Ovary (tissue), 9 donors: Measurements from ENCODE around the gene PRAC1. TPM values are rescaled to one million over a fixed set of nuclear protein-coding genes. Genes with fewer than 3 reads are reported as not detected.

Experiments used
- DNase-seq, 5 donors: peaks; one replicate each; pipeline ENCODE4 v3.0.0-alpha.2; 2019 to 2020
- H3K27ac ChIP-seq, 2 donors: fragments of 200-600 bp; one replicate each; pipeline versions ENCODE4 v1.5.1 to v1.8.0; 2019 to 2022
- H3K27me3 ChIP-seq: fragments of 200-600 bp; one replicate; pipeline ENCODE4 v1.8.0; 2022
- H3K36me3 ChIP-seq: fragments of 200-600 bp; sonication (generic); one replicate; pipeline ENCODE4 v1.5.1; 2019
- H3K4me1 ChIP-seq: one replicate; pipeline ENCODE4 v1.8.1; 2013; ENCODE audit warnings: mild to moderate bottlenecking, moderate library complexity; ENCODE audit not compliant: insufficient read depth
- H3K4me3 ChIP-seq: fragments of 200-600 bp; sonication (generic); one replicate; pipeline ENCODE4 v1.5.1; 2017
- H3K9me3 ChIP-seq, 2 donors: fragments of 200-600 bp in 1 of 2; sonication (generic) in 1 of 2; one replicate each; pipeline versions ENCODE4 v1.5.1 to v1.8.1; 2013 to 2019; ENCODE audit warnings: mild to moderate bottlenecking in 1 of 2, moderate library complexity in 1 of 2
- CTCF ChIP-seq, 3 donors: fragments of 450-650 bp in 2 of 3; fragments of 200-600 bp in 1 of 3; IDR thresholded peaks; one replicate each; pipeline versions ENCODE4 v1.5.1 to v1.8.0; 2016 to 2022; ENCODE audit warnings: antibody characterized with exemption in 3 of 3, mild to moderate bottlenecking in 1 of 3
- EP300 ChIP-seq: sonication (generic); formaldehyde crosslinking; IDR thresholded peaks from one replicate; pipeline ENCODE4 v1.6.1; 2017; ENCODE audit warnings: antibody characterized with exemption
- POLR2A ChIP-seq: fragments of 450-650 bp; IDR thresholded peaks from one replicate; pipeline ENCODE4 v1.6.1; 2017; ENCODE audit warnings: antibody characterized with exemption, mild to moderate bottlenecking, moderate library complexity
- WGBS, 3 donors: extraction: QIAGEN DNeasy Blood & Tissue Kit in 1 of 3; methylation state at CpG; one replicate each; pipeline versions ENCODE4 v1.1.5 to v1.1.7; 2013 to 2017; 5-methylcytosine and 5-hydroxymethylcytosine counted together
- intact Hi-C, 4 donors: fragments of 100-400 bp; cut with DNase I; formaldehyde crosslinking; loops; one replicate each; pipeline versions ENCODE4 v1.11.0 to v1.15.1; 2022 to 2023
- microRNA counts: library from miRNA; unstranded; fragments of <30 nt; microRNA quantifications from one replicate; lab custom pipeline; 2016
- microRNA-seq, 3 donors: library from miRNA; unstranded; fragments of <30 nt; microRNA quantifications; one replicate each; pipeline versions ENCODE4 to v1.2.0, GENCODE V29; 2019 to 2020
- polyA plus RNA-seq, 2 donors: library from polyadenylated mRNA; stranded (reverse); fragments of 200-250 nt in 1 of 2; fragments of 350-450 nt in 1 of 2; fragmentation: Illumina TruSeq in 1 of 2; extraction: RNeasy Lipid Tissue Mini Kit (QIAGEN cat#74804) in 1 of 2; gene quantifications; one replicate each; pipeline ENCODE4 v1.2.3, GENCODE V29; 2013 to 2014
- small RNA-seq: library from RNA; depleted of rRNA; stranded (forward); fragments of <200 nt; gene quantifications from one replicate; pipeline ENCODE3, GENCODE V24; 2016
- total RNA-seq, 7 donors: library from RNA; depleted of rRNA in 2 of 7; stranded (reverse); fragments of >200 nt in 2 of 7; fragmentation: NEBNext Ultra II Directional in 3 of 7; extraction: Animal tissue kit (Norgen Biotek cat#: 25700) in 3 of 7; gene quantifications; one replicate each; pipeline versions ENCODE4 v1.1.0 to v1.2.4, GENCODE V29; 2016 to 2023
- donor health status: DM: no; HTN: no; CAD: no; lungs with moderate emphysema.
- donor health status: DM: no; HTN: no; CAD: no.
- donor health status: Bipolar disorder and iron deficiency.
- donor health status: DM: yes; HTN: yes; CAD: no.
- donor health status: DM: no; HTN: no; CAD: no.
- donor health status: DM: yes; HTN: yes; CAD: no.

Gene PRAC1
- total and polyA plus RNA-seq, 9 donors, result not detected

GRCh38 chr17:48676963-48677558, 45.3 kb downstream of the PRAC1 start:
- Histone ChIP-seq H3K27ac (no peak overlapping the region), H3K4me1 (peaks cover 4% of the 10 kb centered on the region), H3K36me3 (no peaks in the 10 kb centered on the region), H3K27me3 (no peaks in the 10 kb centered on the region), H3K4me3 (no peak overlapping the region), H3K9me3 (no peaks in the 10 kb centered on the region)
- no peak for TF ChIP-seq CTCF (IDR thresholded peaks at IDR 0.05)
- 65 to 80% (median 67%) methylated on average over 6 of the region's 6 CpGs for WGBS, 3 donors
- no peak for DNase-seq
- intact Hi-C loops, result loop anchor here in 1 of 4 donors (5.0 kb wide), 1 partner anchor 205 kb away; no protein-coding TSS in a partner anchor

GRCh38 chr17:48672340-48672739, 50.0 kb downstream of the PRAC1 start:
- no peak overlapping the region for H3K4me3 ChIP-seq
- no peak for DNase-seq
- TF ChIP-seq POLR2A (no peak), EP300 (no peak), CTCF (IDR thresholded peaks at IDR 0.05) (no peak)
- no peak overlapping the region for H3K27ac ChIP-seq
- no peaks in the 10 kb centered on the region for H3K9me3 ChIP-seq
- intact Hi-C loops, result loop anchor here in 2 of 4 donors (5.0 kb wide), 2 partner anchors 205 to 210 kb away; no protein-coding TSS in a partner anchor
- H3K27me3 ChIP-seq, result no peaks in the 10 kb centered on the region
- WGBS, 3 donors, result 42 to 51% (median 48%) methylated on average over 2 of the region's 2 CpGs
- H3K36me3 ChIP-seq, result no peaks in the 10 kb centered on the region
- no peaks in the 10 kb centered on the region for H3K4me1 ChIP-seq

MicroRNA genes within 50 kb of the gene (microRNA counts, 767-probe panel; counts per million panel counts)
- microRNA hsa-miR-3185 (lab: Ali Mortazavi, UCI), result 530 counts per million, percentile 78 among the panel's probes with 10 or more counts

Small RNA genes within 50 kb of the gene (microRNA-seq; reads per million reads assigned to microRNA genes)
- gene MIR3185, result 0 reads per million in 3 donors

Small RNA genes within 50 kb of the gene (small RNA-seq; reads per million reads assigned to genes)
- gene AC091179.2 (not detected), gene COX6B1P2 (not detected), gene MIR3185 (not detected), gene RF02132 (not detected), gene RF02133 (not detected), gene RN7SL125P (not detected)

Other genes starting within 250 kb of the PRAC1 start
- not detected for gene HOXB1, start 191.5 kb downstream of the PRAC1 start, total RNA-seq
- not detected for gene HOXB1, start 191.5 kb downstream of the PRAC1 start, polyA plus RNA-seq
- gene HOXB2, start 177.4 kb downstream of the PRAC1 start, total RNA-seq, result 10 to 100 TPM in 1 of 7 donors, 1 to 10 TPM in 6; 1.5 to 24.5 (median 7.0) TPM
- gene HOXB2, start 177.4 kb downstream of the PRAC1 start, polyA plus RNA-seq, result 1 to 10 TPM; 1.2 to 9.1 TPM
- gene HOXB4, start 144.2 kb downstream of the PRAC1 start, total RNA-seq, result 1 to 10 TPM in 3 of 7 donors, under 1 TPM in 4; 0.18 to 3.4 (median 0.87) TPM
- 1 to 10 TPM in 1 of 2 donors, under 1 TPM in 1; 0.13 to 1.3 TPM for gene HOXB4, start 144.2 kb downstream of the PRAC1 start, polyA plus RNA-seq
- gene HOXB3, start 132.3 kb downstream of the PRAC1 start, total RNA-seq, result 10 to 100 TPM in 2 of 7 donors, 1 to 10 TPM in 3, under 1 TPM in 2; 0.43 to 10.7 (median 2.7) TPM
- gene HOXB3, start 132.3 kb downstream of the PRAC1 start, polyA plus RNA-seq, result 1 to 10 TPM in 1 of 2 donors, under 1 TPM in 1; 0.48 to 4.7 TPM
- gene HOXB5, start 128.7 kb downstream of the PRAC1 start, total RNA-seq, result 1 to 10 TPM in 2 of 7 donors, under 1 TPM in 4, not detected in 1; 0.20 to 2.8 (median 0.66) TPM
- under 1 TPM; 0.04 to 0.53 TPM for gene HOXB5, start 128.7 kb downstream of the PRAC1 start, polyA plus RNA-seq
- 10 to 100 TPM in 1 of 7 donors, 1 to 10 TPM in 4, under 1 TPM in 2; 0.25 to 10.3 (median 1.7) TPM for gene HOXB6, start 117.5 kb downstream of the PRAC1 start, total RNA-seq
- under 1 TPM; 0.25 to 0.73 TPM for gene HOXB6, start 117.5 kb downstream of the PRAC1 start, polyA plus RNA-seq
- 1 to 10 TPM in 4 of 7 donors, under 1 TPM in 3; 0.23 to 2.9 (median 1.3) TPM for gene HOXB7, start 111.5 kb downstream of the PRAC1 start, total RNA-seq
- gene HOXB7, start 111.5 kb downstream of the PRAC1 start, polyA plus RNA-seq, result 1 to 10 TPM in 1 of 2 donors, under 1 TPM in 1; 0.48 to 6.9 TPM
- gene HOXB8, start 107.2 kb downstream of the PRAC1 start, total RNA-seq, result 1 to 10 TPM in 2 of 7 donors, under 1 TPM in 2, not detected in 3; 0.17 to 2.5 (median 0.97) TPM
- gene HOXB8, start 107.2 kb downstream of the PRAC1 start, polyA plus RNA-seq, result under 1 TPM in 1 of 2 donors, not detected in 1; 0.28 TPM
- gene HOXB9, start 96.2 kb downstream of the PRAC1 start, total RNA-seq, result under 1 TPM in 4 of 7 donors, not detected in 3; 0.10 to 0.36 (median 0.12) TPM
- gene HOXB9, start 96.2 kb downstream of the PRAC1 start, polyA plus RNA-seq, result under 1 TPM in 1 of 2 donors, not detected in 1; 0.27 TPM
- not detected for gene PRAC2, start 667 bp upstream of the PRAC1 start, total RNA-seq
- not detected for gene PRAC2, start 667 bp upstream of the PRAC1 start, polyA plus RNA-seq
- gene HOXB13, start 6.2 kb upstream of the PRAC1 start, total RNA-seq, result under 1 TPM in 1 of 7 donors, not detected in 6; 0.38 TPM
- gene HOXB13, start 6.2 kb upstream of the PRAC1 start, polyA plus RNA-seq, result not detected
- 1 to 10 TPM in 1 of 7 donors, under 1 TPM in 3, not detected in 3; 0.17 to 3.8 (median 0.52) TPM for gene TTLL6, start 94.7 kb upstream of the PRAC1 start, total RNA-seq
- gene TTLL6, start 94.7 kb upstream of the PRAC1 start, polyA plus RNA-seq, result under 1 TPM; 0.06 to 0.47 TPM
- 100 to 1,000 TPM in 6 of 7 donors, 10 to 100 TPM in 1; 72.1 to 180 (median 159) TPM for gene CALCOCO2, start 108.5 kb upstream of the PRAC1 start, total RNA-seq
- gene CALCOCO2, start 108.5 kb upstream of the PRAC1 start, polyA plus RNA-seq, result 100 to 1,000 TPM in 1 of 2 donors, 10 to 100 TPM in 1; 75.4 to 239 TPM
- 10 to 100 TPM; 42.8 to 69.8 (median 59.9) TPM for gene ATP5MC1, start 170.3 kb upstream of the PRAC1 start, total RNA-seq
- gene ATP5MC1, start 170.3 kb upstream of the PRAC1 start, polyA plus RNA-seq, result 100 to 1,000 TPM; 105 to 198 TPM
- gene UBE2Z, start 185.9 kb upstream of the PRAC1 start, total RNA-seq, result 10 to 100 TPM; 32.0 to 62.1 (median 58.2) TPM
- 10 to 100 TPM; 40.1 to 93.4 TPM for gene UBE2Z, start 185.9 kb upstream of the PRAC1 start, polyA plus RNA-seq
- 10 to 100 TPM; 41.0 to 94.2 (median 66.7) TPM for gene SNF8, start 222.3 kb upstream of the PRAC1 start, total RNA-seq
- gene SNF8, start 222.3 kb upstream of the PRAC1 start, polyA plus RNA-seq, result 10 to 100 TPM; 65.0 to 73.1 TPM
- gene GIP, start 246.1 kb upstream of the PRAC1 start, total RNA-seq, result not detected
- gene GIP, start 246.1 kb upstream of the PRAC1 start, polyA plus RNA-seq, result not detected